Measurements from ENCODE around the gene MRPL9.
A peak's percentile ranks its signal among the peaks of the same experiment; 100 is the strongest.

Gene MRPL9

DNA sequence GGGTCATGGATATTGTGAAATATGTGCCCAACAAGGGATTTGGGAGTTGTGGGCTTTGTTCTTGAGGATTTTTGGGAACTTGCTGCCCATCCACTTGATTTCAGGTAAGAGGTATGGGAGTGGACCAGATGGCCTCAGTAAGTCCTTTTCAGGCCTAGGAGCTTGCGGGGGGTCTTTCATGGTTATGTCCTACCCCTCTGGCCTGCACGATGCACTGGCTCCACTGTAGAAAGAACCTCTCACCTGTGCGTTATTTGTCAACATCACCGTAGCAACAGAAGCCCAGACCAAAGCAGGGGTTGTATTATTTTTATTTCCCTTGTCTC, 33.4 kb downstream of the MRPL9 start:
- DNase-seq (ENCODE audit: low spot score), result no peak

DNA sequence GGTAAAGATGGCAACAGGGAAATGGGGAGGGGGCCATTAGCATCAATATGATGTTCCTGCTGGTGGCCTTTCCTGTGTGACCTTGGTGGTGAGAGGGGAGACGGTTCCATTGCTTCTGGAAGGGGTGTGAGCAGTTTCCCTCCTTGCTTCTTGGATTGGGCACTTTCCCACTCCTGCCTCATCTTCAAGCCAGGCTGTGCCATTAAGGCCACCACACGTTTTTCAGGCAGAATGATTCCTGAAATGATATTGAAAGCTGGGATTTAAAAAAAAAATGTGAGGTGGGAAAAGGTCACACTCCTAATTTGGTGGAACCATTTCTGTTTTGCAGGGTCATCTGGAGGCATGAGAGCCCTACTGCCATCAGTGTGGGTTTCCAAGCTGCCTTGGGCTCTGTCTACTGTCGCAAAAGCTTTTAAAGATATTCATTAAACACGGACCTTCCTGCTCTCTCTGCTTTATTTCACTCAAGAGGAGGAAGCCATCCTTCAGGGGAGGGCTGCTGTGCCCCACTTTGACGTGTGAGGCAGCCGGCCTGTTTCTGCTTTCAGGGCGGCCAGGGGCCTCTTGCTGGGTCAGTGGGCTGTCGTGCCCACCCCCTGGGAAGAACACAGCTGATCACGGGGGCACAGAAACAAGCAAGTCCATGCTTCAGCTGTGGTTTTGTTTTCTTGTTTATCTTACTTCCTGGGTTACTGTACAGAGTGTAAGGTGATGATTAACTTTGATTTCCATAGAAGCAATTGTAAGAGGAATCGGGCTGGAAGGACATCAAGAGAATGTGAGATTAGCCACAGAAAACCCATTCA, 33.9 kb downstream of the MRPL9 start:
- no peak for DNase-seq (ENCODE audit: low spot score)

DNA sequence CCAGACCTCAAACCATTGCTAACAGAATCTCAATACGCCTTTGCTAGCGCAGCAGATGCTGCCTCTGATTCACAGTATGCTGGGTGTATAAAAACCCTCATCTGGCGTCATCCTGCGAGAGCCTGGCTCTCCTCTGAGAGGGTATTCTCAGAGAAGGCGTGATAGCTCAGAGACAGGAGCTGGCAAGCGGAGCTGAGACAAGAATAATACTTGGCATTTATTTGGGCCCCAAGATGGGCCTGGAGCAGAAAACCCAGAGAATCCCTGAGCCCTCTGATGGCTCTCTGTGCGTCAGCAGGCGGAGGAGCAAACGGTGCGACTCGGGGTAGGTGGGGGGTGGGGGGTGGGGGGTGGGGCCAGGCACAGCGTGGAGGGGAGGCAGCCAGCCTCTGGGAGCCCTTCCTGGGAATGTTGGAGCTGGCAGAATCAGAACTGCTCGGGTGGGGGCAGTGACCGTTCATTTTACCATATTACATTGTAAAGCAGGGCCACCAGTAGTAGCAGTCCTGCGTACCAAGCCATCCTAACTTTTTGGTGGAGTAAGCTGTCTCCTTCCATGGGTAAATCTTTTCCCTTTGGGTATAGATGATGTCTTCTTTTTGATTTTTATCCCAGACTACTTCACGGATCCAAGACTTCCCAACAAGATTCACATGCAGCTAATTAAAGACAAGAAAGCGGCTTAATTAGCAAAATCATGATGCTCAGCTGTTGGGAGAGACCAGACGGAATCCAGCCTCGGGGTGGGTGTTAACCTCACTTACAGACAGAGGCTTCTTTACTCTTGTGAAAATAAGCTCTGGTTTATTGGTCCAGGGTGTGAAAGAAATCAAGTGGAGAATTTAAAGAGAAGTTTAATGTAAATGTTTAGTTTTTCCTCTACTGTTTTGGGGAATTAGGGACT, 34.9 kb downstream of the MRPL9 start:
- DNase-seq (ENCODE audit: low spot score), result no peak

DNA sequence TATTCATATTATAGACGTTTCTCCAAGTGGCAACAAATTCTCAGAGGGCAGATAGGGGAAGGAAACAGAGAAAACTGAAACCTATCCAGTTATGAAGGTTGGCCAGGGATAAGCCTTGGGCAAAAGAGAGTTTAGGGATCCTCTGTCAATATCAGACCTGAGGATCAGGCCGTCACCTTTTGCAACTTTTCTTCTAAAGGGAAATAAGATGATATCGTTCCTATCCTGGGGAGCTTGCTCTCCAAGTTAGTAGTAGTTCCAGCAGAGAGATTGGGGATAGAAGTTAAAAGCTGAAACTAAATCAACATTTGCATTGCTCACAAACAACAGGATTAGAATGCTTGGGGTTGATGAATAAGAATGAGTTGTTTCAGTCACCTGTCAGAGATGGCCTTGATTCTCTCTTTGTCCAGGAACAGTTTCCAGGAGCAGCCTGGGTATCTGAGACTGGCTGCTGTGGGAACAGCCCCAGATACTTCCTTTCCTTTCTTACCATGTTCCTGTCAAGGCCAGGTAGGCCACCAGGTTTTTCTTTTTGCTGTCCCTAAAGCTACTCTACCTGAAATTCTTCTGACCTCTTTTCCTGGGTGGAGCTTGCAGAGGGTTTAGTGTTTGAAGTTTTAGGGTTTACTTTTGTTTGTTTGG, 39.4 kb downstream of the MRPL9 start:
- no peak for DNase-seq (ENCODE audit: low spot score)

DNA sequence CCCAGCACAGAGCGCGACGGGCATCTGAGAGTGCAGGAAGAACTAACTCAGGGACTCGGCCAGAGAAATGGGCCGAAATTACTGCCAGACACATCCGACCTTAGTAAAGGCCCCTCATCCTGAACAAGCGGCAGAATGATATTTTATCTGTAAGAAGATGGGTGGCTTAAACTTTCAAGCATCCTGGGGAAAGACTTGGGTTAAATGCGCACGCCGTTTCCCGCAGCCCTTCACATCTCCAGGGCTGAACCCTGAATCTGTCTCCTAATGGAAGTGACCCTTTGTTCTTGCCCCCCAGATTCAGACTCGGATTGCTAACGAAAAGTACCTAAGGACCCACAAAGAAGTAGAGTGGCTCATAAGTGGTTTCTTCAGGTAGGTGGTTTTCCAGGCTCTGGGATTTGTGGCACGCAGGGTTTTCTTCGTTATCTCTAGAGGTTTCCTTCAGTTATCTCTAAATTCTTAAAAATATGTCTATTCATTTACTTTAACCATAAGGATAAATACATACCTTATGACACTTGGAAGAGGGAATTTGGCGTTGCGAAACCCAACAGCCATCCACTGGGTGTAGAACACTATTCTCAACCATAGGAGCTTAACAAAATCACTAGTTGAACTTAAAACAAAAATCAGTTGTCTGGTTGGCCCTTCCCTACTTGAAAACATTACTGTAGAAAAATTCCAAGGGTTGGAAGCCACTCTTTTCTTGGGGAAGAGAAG, 41.3 kb downstream of the MRPL9 start:
- DNase-seq (ENCODE audit: low spot score), result no peak

DNA sequence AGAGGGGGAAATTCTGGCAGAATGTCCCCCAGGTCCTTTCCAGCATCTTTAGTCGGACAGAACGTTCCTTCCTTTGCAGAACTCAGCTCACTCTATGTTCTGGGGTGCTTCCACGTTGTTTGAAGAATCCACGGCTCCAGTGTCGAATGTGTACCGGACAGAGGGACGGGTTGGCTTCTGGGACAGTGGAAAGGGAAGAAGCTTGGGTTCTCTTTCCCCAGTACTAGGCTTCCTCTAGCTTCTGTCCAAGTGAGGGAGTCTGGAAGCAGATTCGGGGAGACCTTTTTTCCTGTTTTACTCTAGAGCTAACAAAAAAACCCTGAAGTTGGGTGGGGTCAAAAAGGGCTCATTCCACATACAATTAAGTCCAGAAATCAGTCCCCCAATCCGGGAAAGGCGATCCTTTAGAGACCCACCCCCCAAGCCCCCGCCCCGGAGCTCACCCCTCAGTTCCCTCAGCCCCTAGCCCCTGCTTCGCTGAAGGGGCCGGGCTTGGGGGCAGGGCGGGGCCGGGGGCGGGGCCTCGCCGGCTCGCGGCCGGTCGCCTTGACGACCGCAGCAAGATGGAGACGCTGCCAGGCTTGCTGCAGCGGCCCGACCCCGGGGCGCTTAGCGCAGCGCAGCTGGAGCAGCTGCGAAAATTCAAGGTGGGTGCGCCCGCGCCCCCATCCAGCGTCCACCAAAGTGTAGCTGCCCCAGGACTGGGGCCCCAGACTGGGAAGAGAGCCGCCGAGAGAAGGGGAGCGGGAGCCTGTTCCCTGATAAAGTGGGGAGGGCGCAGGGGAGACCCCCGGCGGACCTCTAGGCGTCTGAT, 42.1 kb downstream of the MRPL9 start, which contains the start of gene RIIAD1:
RIIAD1 (plus strand) TSS at position 549 of the 814 bp plus-strand sequence; CDS start at position 564, 15 bp downstream.
- DNase-seq (ENCODE audit: low spot score), result peak; percentile 63

DNA sequence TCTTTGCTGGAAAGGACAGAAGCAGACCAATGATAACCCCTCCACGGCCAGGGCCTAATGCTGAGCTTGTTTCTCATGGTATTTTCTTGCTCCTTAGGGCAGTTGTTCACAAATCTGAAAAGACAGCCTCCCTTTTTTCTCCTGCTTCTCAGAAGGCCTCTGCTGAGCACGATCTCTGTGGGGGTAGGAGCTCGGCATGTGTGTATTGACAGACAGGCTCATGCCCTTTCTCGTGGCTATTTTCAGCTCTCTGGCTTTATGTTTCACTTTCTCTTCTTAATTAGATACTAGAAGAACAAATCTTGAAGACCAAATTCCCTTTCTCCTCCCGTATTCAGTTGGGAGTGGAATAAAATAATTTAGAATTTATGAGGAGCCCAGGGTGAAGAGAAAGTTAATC, 42.7 kb downstream of the MRPL9 start:
- DNase-seq (ENCODE audit: low spot score), result peak; percentile 40

DNA sequence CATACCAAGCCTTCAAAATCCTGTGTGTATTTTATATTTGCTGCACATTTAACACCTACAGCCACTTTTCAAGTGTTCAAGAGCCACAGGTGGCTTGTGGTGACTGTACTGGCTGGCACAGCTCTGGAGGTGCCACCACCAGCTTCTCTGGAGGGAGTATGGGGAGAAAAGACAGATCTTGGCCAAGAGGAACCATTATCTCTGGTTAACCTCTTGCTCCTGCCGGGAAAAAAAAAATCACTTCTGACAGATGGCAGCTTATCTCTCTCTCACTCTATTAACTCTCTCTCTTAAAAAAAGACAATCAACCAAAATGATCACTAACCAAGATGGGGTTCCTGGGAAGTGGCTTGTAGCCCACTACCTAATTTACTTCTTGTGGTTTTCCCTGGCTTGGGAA, 43.2 kb downstream of the MRPL9 start:
- no peak for DNase-seq (ENCODE audit: low spot score)

DNA sequence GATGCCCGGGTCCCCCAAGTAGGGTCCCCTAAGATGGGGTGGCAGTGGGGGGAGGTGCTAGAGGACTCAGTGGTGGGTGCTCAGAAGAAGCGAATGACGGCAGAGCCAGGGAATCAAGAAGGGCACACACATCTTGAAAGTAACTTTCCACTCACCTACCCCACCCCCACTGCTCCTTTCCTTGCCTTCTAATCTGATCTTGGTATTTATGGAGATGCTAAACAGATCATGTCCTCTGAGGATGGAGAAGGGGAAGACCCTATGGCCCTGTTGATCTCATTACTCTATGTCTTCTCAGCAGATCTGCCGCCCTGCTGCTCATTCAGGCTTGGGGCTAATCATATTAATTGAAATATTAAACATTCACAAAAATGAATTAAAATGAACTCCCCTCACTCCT, 44.6 kb downstream of the MRPL9 start:
- DNase-seq (ENCODE audit: low spot score), result no peak

DNA sequence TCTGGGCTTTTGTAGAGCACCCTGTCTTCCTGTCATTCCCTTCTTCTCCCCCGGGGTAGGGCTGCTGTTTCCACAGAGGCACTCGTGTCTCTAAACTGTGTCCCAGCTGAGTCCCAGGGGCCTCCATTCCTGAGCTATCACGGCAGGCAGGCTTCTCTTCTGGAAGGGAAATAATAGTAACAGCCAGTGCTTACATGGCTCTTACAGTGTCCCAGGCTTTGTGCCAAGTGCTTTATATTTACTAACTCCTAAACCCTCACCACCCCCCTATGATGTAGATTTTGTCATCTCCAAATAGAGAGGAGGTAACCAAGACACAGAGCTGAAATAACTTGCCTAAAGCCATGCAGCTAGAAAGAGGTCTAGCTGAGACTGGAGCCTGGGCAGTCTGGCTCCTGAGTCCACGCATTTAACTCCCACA, 45.3 kb downstream of the MRPL9 start:
- DNase-seq (ENCODE audit: low spot score), result no peak

DNA sequence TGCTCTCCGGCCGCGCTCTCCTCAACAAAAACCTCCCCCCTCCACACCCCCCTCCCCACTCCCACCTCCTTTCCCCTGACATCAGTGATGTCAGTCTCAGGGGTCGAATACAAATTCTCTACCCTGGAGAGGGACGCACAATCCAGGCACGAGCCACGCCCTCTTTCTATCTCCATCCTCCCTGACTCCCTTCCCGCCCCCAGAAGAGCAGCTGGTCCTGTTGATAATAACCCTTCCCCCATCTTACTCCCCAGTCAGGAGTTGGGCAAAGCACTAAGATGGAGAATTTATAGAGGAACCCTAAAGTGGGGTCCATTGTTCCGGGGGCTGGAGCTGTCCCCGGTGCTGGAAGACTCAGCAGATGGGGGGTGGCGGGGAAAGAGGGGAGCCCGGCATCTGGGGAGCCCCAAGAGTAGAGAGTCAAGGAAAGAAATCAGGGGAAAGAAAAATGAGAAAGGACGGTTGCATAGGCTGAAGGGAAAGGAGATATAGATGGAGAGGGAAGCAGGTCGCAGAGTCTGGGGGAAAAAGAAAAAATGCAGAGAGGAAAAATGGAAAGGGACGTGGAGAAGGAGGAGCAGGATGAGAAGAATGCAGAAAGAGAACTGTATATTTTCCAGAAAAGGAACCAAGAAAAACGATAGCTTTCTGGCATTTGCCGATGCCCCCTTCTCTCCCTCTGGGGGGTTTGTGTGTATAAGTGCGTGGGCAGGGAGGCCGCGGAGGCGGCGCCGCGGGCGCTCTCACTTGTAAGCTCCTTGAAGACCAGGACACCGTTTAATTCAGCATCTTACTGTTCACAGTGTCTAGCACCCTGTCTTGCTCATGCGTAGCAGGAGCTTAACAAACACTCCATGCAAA, 46.3 kb downstream of the MRPL9 start, which contains the start of gene CELF3:
CELF3 (minus strand) TSS at position 33 of the 861 bp plus-strand sequence. CDS start 783 bp downstream, outside the sequence.
- DNase-seq (ENCODE audit: low spot score), result no peak

DNA sequence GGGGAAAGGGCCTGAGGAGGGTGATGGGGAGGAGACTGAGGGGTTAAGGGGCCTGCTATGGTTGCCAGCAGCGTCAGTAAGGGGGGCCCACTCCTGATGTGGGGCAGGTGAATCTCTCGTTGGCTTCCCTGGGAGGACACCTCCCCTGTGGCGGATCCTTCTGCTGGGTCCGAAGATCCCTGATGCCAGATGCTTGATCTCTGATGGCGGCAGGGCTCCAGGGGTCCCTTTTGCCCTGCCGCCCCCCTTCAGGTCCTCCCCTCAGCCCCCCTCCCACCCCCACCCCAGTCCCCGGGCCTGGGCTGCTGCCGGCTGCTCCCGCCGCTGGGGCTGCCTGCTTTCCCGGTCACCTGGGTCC, 46.9 kb downstream of the MRPL9 start:
- DNase-seq (ENCODE audit: low spot score), result no peak

DNA sequence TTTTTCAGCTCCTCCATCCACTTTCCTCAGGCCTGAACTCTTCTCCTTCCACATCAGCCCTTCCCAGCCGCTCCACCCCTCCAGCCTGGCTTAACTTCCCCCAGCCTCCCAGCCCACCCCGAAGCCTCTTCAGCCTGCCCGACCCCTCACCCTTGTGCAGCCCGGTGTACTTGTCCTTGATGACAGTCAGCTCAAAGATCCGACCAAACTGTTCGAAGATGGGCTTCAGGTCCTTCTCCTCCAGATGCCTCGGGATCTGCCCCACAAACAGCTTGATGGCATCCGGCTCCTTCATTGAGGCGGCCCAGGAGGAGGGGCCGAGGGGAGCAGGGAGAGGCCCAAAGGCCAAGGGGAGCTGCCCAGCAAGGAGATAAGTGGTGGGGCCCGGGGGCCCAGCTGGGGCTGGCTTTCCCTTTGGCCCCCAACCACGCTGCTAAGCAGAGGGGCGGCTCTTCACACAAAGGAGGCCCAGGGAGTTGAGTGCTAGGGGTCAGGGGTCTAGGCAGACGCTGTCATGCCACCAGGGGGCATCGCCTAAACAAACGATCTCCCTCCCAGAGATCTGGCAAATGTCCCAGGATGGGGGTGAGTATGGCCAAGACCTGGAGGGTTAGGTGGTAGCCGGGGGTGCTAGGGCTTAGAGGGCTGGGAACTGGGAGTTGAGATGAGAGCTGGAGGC, 47.4 kb downstream of the MRPL9 start:
- DNase-seq (ENCODE audit: low spot score), result peak; percentile 60

DNA sequence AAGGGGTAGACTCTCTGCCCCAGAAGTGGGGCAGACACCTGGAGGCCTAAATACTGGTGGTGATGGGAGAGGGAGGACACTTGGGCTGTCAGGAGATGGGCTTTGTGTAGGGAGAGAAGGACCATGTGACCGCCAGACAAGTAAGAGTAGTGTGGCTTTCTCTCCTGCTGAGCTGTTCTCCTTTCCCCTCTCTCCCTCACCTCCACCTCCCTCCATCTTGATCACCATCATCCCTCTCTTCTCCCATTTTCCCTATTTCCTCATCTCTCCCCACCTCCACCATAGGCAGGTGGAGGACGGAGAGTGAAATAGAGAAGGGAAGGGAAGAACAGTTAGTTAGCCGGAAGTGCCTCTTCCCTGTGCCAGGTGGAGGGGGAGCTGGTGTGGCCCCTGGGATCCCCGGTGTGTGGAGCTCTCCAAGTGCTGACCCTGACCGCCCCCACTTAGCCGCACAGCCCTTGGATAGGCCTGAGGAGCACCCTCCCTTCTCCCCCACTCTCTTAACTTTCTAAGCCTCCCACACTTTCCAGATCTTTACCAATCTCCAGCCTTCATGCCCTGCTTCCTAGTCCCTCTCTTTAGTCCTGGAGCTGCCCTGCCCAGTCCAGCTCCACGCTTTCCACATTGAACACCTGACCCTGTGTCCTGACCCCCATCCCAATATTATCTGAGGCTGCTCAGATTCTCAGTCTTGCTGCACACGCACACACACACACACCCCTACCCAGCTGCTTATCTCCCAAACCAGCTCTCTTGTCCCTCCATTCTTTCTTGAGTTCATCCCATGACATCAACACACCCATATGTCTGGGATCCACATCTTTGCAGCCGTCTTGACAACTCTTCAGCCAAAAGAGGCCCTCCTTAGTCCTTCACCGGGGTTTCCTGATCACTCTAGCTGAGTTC, 48.2 kb downstream of the MRPL9 start:
- DNase-seq (ENCODE audit: low spot score), result no peak

DNA sequence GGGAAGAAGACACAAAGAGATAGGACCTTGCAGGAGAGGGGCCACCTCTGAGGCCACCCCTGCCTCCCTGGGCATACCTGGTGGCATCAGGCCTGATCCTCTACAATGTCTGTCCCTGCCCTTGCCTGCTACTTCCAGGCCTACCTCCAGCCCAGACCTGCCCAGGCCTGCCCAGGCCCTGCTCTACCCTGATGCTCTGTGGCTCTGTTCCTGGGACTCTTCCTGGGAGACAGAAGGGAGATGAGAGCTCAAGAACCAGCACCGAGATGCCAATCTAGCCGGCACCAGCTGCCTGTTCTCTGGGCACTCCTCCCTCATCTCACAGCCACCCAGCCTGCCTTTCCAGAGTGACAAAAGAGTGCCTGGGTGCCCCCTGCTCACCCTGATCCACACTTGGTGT, 49.4 kb downstream of the MRPL9 start:
- no peak for DNase-seq (ENCODE audit: low spot score)

DNA sequence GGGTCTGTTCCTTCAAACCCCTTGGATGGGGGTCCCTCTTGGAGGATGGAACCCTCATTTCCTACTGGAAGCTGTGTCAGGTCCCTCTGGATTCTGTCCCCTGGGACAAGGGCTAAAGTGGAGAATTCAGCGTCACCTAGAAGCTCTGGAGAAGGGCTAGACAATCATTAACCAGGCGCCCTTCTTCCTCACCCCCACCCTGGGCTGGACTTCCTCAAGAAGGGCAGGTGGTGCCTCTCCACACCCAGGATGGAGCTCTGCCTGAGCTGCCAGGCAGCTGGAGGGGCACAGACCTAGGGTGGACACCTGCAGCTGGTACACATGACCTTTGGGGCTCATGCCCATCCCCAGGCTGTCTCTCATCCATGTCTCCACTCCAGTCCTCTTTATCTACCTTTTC, 50.3 kb downstream of the MRPL9 start:
- no peak for DNase-seq (ENCODE audit: low spot score)

DNA sequence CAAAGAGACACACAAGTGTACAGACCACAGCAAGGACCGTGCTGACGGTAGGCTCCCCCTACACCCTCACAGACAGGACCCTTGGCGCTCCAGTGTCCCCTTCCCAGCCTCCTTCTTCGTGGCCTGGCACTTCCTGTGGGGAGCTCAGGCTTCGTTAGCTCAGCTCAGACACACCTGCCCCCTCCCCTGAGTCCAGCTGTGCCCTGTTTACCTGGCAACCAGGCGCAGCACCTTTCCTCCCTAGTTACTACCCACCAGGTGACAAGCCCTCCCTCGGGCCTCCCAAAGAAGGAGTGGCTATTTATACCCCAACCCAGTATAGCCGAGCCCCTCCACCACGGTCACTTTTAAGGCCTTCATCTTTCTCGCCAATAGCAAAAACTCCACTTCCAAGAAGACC, 51.3 kb downstream of the MRPL9 start:
- DNase-seq (ENCODE audit: low spot score), result no peak

DNA sequence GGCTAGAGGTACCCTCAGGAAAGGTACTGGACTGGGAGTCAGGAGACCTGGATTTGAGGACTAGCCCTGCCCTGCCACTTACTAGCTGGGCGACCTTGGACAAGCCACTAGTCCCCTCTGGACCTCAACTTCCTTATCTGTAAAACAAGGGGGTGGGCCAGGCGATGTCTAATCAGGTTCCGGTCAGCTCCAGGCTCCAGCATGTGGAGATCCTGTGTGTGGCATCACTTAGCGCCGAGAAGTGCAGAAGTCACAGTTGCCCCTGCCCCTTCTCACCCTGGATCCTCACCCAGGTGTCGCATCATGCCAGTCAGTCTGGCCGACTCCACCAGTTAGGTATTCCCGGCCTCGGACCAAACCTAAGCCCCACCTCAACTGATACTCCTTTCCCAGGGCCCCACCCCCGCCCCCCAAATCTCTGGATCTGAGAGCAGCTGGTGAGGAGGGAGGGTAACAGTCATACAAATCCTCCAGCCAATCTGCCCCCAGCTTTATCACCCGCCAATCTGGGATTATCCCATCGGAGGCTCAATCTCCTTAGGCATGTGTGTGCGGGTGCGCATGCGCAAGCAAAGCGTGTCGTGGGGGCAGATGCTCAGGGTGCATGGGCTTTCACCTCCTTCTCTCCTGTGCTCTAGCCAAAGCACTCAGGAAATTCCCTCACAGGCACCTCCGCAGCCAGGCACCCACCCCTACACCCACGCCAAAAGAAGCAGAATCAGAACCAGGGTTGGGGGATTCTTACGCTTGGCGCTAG, 52.1 kb downstream of the MRPL9 start:
- no peak for DNase-seq (ENCODE audit: low spot score)

Data from NAMALWA (cell line).